ENCODE measurements around the gene LYPD5. TPM values are rescaled to one million over a fixed set of nuclear protein-coding genes. Genes with fewer than 3 reads are reported as not detected.

Gene LYPD5
- total RNA-seq, 1 experiment from 2014 or later = not detected

DNA sequence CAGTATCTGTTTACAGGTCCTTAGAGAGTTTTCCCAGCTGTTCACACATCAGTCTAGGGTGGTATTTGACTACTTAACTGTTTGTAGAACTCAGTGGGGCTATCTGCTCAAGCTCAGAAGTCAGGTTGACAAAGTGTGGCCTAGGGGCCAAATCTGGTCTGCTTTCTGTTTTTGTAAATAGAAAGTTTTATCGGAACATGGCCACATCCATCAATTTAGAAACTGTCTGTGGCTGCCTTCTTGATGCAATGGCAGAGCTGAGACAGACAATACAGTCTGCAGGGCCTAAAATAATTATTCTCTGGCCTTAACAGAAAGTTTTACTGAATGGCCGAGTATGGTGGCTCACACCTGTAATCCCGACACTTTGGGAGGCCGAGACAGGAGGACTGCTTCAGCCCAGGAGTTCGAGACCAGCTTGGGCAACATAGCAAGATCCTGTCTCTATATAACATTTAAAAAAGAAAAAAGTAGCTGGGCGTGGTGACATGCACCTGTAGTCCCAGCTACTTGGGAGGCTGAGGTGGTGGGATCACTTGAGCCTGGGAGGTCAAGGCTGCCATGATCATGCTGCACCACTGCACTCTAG lies 49.9 kb downstream of the LYPD5 start:
- DNase-seq (ENCODE audit: low read depth) = no peak

DNA sequence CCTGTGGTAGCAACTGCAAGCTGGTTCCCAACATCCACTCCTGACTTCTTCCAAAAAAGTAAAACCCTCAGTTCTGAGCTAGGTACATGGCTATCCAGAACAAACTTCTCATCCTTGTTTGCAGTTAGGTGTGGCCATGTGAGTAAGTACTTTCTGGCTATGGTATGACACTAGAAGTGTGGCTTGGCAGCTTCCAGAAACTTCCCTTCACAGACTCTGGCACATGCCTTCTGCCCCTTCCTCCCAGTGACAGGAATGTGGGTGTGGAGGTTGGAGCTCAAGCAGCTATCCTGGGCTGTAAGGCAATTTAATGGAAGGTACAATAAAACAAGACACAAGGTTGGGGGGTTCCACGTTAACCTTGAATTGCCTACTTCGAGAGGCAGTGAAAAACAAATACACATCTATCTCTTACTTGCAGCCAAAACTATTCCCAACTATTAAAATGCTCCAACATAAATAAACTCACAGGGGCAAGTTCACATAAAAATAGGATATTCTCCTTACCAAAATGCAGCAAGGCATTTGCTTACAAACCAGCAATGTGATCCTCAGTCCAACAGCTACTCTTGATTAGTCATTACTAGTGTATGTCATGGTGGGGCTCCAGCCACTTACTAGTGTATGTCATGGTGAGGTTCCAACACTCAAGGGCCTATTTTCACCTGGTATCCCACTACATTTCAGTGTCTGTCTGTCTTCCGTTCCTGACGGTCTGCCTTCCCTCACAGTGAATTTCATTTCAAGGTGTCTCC lies 50.6 kb downstream of the LYPD5 start:
- DNase-seq (ENCODE audit: low read depth) = no peak

DNA sequence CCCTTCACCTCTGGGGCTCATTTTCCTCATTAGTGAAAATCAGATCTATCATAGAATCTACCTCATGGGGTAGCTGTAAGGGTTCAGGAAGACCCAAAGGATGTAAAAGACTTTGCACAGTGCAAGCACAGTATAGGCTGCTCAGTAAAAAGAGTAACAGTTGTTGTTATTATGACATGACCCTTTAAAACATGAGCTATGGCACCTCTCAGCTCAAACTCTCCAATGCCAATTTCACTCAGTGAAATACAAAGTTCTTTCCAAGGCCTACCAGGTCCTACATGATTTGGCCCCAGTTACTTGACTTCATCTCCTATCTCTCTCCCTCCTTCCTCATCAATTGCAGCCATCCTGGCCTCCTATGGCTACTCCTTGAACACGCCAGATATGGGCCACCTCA lies 52.3 kb downstream of the LYPD5 start:
- DNase-seq (ENCODE audit: low read depth) = no peak

DNA sequence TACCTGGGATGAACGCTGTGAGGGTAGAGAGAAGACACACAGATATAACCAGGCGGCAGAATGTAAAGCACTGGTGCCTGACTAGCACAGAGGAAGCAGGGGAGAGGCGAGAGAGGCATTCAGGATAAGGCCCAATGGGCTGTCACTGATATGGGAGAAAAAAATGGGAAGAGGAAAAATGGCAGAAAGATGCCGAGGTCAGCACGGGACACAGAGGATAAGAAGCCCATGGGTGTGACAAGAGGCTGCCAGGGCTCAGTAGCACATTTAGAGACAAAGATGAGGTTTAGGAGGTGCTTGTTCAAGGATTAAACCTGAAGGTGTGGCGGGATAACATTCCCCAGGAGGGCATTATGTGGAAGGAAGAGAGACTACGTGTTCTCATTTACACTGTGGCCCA lies 53.1 kb downstream of the LYPD5 start:
- DNase-seq (ENCODE audit: low read depth) = no peak

DNA sequence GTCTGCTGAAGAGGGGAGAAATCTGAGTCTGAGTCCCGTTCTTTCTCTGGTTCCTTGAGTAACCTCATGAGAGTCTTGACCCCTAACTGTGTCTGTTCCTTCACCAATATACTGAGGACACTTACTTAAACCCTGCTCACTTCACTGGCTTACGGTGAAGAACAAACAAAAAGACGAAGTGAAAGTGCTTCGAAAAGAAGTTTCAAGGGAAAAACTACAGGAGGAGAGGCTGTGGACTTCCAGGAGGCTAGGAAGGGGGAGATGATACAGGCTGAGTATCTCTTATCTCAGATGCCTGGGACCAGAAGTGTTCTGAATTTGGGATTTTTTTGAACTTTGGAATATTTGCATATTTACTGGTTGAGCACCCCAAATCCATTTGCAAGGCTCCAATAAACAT lies 53.6 kb downstream of the LYPD5 start:
- DNase-seq (ENCODE audit: low read depth) = no peak

DNA sequence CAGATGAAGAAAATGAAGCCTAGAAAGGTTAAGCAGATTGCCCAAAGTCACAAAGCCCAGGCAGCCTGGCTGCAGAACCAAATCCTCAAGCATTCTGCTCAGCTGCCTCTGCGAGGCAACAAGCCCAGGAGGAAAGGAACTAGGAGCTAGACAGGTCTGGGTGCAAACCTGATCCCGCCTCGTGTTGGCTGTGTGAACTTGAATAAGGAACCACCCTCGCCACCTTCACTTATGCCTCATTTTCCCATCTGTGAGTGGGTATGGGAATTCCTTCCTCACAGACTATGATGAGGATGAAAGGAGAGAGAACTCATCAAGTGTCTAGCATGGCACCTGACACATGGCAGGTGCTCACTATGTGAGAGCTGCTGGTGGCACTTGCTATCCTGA lies 54.0 kb downstream of the LYPD5 start:
- no peak for DNase-seq (ENCODE audit: low read depth)

DNA sequence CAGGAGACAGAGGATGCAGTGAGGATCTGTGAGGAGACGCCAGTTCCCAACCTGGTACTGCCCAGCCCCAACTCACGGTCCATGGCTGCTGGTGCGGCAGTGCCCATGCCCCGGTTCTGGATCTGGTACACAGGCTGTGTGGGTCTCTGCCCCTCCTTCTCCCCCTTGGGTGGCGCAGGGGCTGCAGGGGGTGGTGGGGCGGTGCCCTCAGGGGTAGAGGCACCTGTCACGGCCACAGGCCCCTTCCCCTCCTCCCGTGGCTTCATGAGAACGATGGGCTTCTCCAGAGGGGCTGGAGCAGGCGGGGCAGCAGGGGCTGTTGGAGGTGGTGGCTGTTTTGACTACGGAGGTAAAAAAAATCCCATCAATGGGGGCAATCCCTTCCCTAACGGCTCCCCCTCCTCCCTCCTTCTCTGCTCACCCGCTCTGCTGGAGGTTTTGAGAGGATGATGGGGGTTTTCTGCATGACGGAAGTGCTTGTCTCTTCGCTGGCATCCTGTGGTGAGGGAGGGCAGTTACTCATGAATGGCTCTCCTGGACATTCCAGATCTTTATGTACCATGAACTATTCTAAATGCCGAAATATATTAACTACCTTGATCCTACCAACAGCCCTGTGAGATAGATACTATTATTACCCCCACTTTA lies 54.6 kb downstream of the LYPD5 start:
- no peak for DNase-seq (ENCODE audit: low read depth)

Other genes starting within 250 kb of the LYPD5 start
- gene XRCC1, start 226.9 kb downstream of the LYPD5 start, total RNA-seq (2014; rRNA removed) = 46.6 and 46.8 TPM in 2 replicates
- gene PINLYP, start 226.6 kb downstream of the LYPD5 start, total RNA-seq (2014; rRNA removed) = 0.29 TPM in 1 of 2 replicates, not detected in the other
- gene IRGQ, start 206.3 kb downstream of the LYPD5 start, total RNA-seq (2014; rRNA removed) = 20.1 and 23.2 TPM in 2 replicates
- 18.3 and 20.3 TPM in 2 replicates for gene ZNF576, start 205.9 kb downstream of the LYPD5 start, total RNA-seq (2014; rRNA removed)
- gene SRRM5, start 190.4 kb downstream of the LYPD5 start, total RNA-seq (2014; rRNA removed) = 0.11 TPM in 1 of 2 replicates, not detected in the other
- 56.8 and 58.4 TPM in 2 replicates for gene ZNF428, start 182.8 kb downstream of the LYPD5 start, total RNA-seq (2014; rRNA removed)
- 0.69 TPM in 1 of 2 replicates, not detected in the other for gene CADM4, start 162.6 kb downstream of the LYPD5 start, total RNA-seq (2014; rRNA removed)
- 128 and 170 TPM in 2 replicates for gene PLAUR, start 132.3 kb downstream of the LYPD5 start, total RNA-seq (2014; rRNA removed)
- gene IRGC, start 86.4 kb downstream of the LYPD5 start, total RNA-seq (2014; rRNA removed) = not detected in 2 replicates
- gene SMG9, start 47.5 kb downstream of the LYPD5 start, total RNA-seq (2014; rRNA removed) = 17.3 and 18.9 TPM in 2 replicates
- 1.0 and 2.1 TPM in 2 replicates for gene KCNN4, start 21.5 kb downstream of the LYPD5 start, total RNA-seq (2014; rRNA removed)
- gene ZNF283, start 24.9 kb upstream of the LYPD5 start, total RNA-seq (2014; rRNA removed) = 8.2 and 9.6 TPM in 2 replicates
- gene ZNF404, start 81.5 kb upstream of the LYPD5 start, total RNA-seq (2014; rRNA removed) = 1.6 and 1.7 TPM in 2 replicates
- 9.2 and 14.9 TPM in 2 replicates for gene ZNF45, start 132.8 kb upstream of the LYPD5 start, total RNA-seq (2014; rRNA removed)
- gene ZNF221, start 148.8 kb upstream of the LYPD5 start, total RNA-seq (2014; rRNA removed) = 4.6 and 12.8 TPM in 2 replicates
- gene ZNF155, start 181.7 kb upstream of the LYPD5 start, total RNA-seq (2014; rRNA removed) = 5.5 and 8.3 TPM in 2 replicates
- gene ZNF230, start 200.5 kb upstream of the LYPD5 start, total RNA-seq (2014; rRNA removed) = 2.7 and 4.7 TPM in 2 replicates
- 3.8 and 5.7 TPM in 2 replicates for gene ZNF222, start 222.9 kb upstream of the LYPD5 start, total RNA-seq (2014; rRNA removed)
- gene ZNF223, start 249.6 kb upstream of the LYPD5 start, total RNA-seq (2014; rRNA removed) = 4.9 and 8.4 TPM in 2 replicates

Measured in LHCN-M2 (cell line).